ENCODE measurements around the gene POU4F1. TPM values are rescaled to one million over a fixed set of nuclear protein-coding genes. Genes with fewer than 3 reads are reported as not detected.

POU4F1 gene
- total and polyA plus RNA-seq, 2 of the 13 experiments (the other 11 are each of a cell fraction or from before 2014, with no cell fraction given): 1.0 to 1.1 TPM

DNA sequence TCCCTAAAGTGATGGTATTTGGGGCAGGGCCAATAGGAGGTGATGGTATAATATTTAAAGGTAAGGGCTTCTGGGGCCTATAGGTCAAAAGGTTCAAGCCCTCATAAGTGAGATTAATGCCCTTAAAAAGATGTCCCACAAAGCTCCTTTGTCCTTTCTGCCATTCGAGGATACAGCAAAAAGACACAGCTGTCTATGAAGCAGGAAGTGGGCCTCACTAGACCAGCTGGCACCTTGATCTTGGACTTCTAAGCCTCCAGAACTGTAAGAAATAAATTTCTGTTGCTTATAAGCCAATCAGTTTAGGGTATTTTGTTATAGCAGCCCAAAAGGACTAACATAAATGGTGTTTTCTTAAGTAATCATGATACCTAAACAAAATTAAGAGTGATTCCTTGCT, 27.2 kb upstream of the POU4F1 start:
- FAIRE-seq: no peak
- no peak overlapping the region for H3K9ac ChIP-seq (ENCODE audit: insufficient read depth, low read depth, low read length)
- no peak overlapping the region for H3K27ac ChIP-seq (ENCODE audit: extremely low read length, insufficient read depth, low read length)
- 100% methylated on average over 1 of the region's 1 CpG for WGBS (ENCODE audit: low lambda C conversion rate)
- POLR2A ChIA-PET: no interaction called here
- CTCF ChIA-PET (ENCODE audit: low intra/inter-chr PET ratio, low total read pairs): no interaction called here
- H4K20me1 ChIP-seq (ENCODE audit: insufficient read depth, low read length): no peaks in the 10 kb centered on the region
- no peak for DNase-seq (ENCODE audit: low spot score)
- H3K4me1 ChIP-seq (ENCODE audit: insufficient read depth, low read length): no peaks in the 10 kb centered on the region
- no peak overlapping the region for H2AFZ ChIP-seq (ENCODE audit: low read length)
- TF ChIP-seq MTA1 (CRISPR knock-in tag; IDR thresholded peaks at IDR 0.05; ENCODE audit: borderline replicate concordance) (no peak), ELF1 (CRISPR knock-in tag; IDR thresholded peaks at IDR 0.05) (no peak), HOXA9 (CRISPR knock-in tag; IDR thresholded peaks at IDR 0.05; ENCODE audit: borderline replicate concordance) (no peak), FOXK2 (IDR thresholded peaks at IDR 0.05) (no peak), MED13 (CRISPR knock-in tag; IDR thresholded peaks at IDR 0.05) (no peak), ZFP41 (CRISPR knock-in tag; IDR thresholded peaks at IDR 0.05; ENCODE audit: borderline replicate concordance) (no peak), ZNF674 (CRISPR knock-in tag; IDR thresholded peaks at IDR 0.05; ENCODE audit: low read depth) (no peak), ZNF75D (CRISPR knock-in tag; IDR thresholded peaks at IDR 0.05; ENCODE audit: borderline replicate concordance) (no peak), NFIB (CRISPR knock-in tag; IDR thresholded peaks at IDR 0.05; ENCODE audit: borderline replicate concordance) (no peak), ZNF780A (CRISPR knock-in tag; IDR thresholded peaks at IDR 0.05) (no peak), DPF2 (CRISPR knock-in tag; IDR thresholded peaks at IDR 0.05; ENCODE audit: borderline replicate concordance, low read depth) (no peak), SMC3 (IDR thresholded peaks at IDR 0.05; ENCODE audit: low read length) (no peak), ZNF562 (CRISPR knock-in tag; IDR thresholded peaks at IDR 0.05; ENCODE audit: borderline replicate concordance) (no peak)
- TF ChIP-seq, protein P1, sequence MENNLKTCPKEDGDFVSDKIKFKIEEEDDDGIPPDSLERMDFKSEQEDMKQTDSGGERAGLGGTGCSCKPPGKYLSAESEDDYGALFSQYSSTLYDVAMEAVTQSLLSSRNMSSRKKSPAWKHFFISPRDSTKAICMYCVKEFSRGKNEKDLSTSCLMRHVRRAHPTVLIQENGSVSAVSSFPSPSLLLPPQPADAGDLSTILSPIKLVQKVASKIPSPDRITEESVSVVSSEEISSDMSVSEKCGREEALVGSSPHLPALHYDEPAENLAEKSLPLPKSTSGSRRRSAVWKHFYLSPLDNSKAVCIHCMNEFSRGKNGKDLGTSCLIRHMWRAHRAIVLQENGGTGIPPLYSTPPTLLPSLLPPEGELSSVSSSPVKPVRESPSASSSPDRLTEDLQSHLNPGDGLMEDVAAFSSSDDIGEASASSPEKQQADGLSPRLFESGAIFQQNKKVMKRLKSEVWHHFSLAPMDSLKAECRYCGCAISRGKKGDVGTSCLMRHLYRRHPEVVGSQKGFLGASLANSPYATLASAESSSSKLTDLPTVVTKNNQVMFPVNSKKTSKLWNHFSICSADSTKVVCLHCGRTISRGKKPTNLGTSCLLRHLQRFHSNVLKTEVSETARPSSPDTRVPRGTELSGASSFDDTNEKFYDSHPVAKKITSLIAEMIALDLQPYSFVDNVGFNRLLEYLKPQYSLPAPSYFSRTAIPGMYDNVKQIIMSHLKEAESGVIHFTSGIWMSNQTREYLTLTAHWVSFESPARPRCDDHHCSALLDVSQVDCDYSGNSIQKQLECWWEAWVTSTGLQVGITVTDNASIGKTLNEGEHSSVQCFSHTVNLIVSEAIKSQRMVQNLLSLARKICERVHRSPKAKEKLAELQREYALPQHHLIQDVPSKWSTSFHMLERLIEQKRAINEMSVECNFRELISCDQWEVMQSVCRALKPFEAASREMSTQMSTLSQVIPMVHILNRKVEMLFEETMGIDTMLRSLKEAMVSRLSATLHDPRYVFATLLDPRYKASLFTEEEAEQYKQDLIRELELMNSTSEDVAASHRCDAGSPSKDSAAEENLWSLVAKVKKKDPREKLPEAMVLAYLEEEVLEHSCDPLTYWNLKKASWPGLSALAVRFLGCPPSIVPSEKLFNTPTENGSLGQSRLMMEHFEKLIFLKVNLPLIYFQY (CRISPR knock-in tag; IDR thresholded peaks at IDR 0.05; ENCODE audit: borderline replicate concordance): no peak
- TF ChIP-seq, protein P2, sequence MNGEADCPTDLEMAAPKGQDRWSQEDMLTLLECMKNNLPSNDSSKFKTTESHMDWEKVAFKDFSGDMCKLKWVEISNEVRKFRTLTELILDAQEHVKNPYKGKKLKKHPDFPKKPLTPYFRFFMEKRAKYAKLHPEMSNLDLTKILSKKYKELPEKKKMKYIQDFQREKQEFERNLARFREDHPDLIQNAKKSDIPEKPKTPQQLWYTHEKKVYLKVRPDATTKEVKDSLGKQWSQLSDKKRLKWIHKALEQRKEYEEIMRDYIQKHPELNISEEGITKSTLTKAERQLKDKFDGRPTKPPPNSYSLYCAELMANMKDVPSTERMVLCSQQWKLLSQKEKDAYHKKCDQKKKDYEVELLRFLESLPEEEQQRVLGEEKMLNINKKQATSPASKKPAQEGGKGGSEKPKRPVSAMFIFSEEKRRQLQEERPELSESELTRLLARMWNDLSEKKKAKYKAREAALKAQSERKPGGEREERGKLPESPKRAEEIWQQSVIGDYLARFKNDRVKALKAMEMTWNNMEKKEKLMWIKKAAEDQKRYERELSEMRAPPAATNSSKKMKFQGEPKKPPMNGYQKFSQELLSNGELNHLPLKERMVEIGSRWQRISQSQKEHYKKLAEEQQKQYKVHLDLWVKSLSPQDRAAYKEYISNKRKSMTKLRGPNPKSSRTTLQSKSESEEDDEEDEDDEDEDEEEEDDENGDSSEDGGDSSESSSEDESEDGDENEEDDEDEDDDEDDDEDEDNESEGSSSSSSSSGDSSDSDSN (CRISPR knock-in tag; IDR thresholded peaks at IDR 0.05): no peak
- BruUV-seq (replicated peaks): no TSS peak
- H3K36me3 ChIP-seq (replicated peaks in 1 of 2; ENCODE audit: control insufficient read depth in 1 of 2, insufficient read depth in 2 of 2, low read length in 2 of 2): peaks cover 5 to 48% of the 10 kb centered on the region in 2 experiments
- H3K27me3 ChIP-seq (ENCODE audit: control insufficient read depth in 1 of 2, insufficient read depth in 2 of 2, low read length in 2 of 2): no peaks in the 10 kb centered on the region
- ATAC-seq: no peak
- H3K4me2 ChIP-seq (ENCODE audit: low read depth, low read length): no peak overlapping the region
- H3K9me3 ChIP-seq (ENCODE audit: low read length): no peaks in the 10 kb centered on the region
- intact Hi-C loops (cut with micrococcal nuclease; ENCODE audit: unreplicated experiment): no loop called here
- H3K79me2 ChIP-seq (ENCODE audit: insufficient read depth, low read length): no peaks in the 10 kb centered on the region
- in situ Hi-C loops (cut with HindIII; ENCODE audit: extremely low pct_ligation_motif_present, low pct_unique_long_range_greater_than_20kb): no loop called here
- no peak overlapping the region for H3K4me3 ChIP-seq (replicated peaks in 1 of 3; ENCODE audit: insufficient read depth in 1 of 3, low read depth in 2 of 3, low read length in 3 of 3)
